Activated CD4-positive, alpha-beta T cell treated with anti-CD3 and anti-CD28 coated beads, Interleukin-2, amount 50 U/mL, for 48 hours (primary cell): ENCODE data around the gene RPS23.

ENCODE experiments used
- DNase-seq, 2 experiments: peaks; one replicate each; pipeline ENCODE4 v3.0.0-alpha.2; 2020

RPS23 gene

DNA sequence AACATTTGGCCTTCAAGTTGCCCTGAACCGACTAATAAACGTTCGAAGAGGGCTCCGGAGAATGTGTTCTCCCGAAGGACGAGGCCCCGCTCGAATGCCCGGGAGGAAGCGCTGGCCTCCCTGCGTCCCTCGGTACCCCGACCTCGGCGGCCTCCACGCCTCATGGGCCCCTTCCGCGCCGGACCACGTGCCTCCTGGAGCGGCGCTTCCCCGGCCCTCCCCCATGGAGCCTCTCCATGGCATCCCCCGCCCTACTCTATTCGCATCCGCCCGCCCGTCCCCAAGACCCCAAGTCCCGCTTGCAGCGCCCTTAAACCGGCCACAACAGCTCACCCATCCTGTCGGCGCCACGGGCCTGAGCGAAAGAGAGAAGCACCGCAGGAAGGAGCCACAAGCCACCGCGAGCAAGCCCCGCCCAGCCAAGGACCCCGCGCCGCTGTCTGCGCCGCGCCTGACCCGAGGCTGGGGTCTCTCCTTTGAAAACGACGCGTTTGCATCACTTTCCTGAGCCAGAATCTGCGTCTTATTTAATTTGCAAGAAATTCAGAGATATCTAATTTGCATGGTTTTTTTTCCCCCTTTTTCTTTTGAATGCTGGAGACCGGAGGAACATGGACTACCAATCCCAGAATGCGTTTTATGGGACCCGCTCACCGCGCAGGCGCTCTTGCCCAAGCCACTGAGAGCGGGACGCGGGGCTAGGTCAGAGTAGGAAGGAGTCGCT is at the start of gene RPS23:
Gene RPS23, minus strand, starts transcription at position 368 of the 724 bp plus-strand sequence. Its CDS starts 31 bp downstream, at position 337.
- DNase-seq, result peak; percentile 87 to 89

DNA sequence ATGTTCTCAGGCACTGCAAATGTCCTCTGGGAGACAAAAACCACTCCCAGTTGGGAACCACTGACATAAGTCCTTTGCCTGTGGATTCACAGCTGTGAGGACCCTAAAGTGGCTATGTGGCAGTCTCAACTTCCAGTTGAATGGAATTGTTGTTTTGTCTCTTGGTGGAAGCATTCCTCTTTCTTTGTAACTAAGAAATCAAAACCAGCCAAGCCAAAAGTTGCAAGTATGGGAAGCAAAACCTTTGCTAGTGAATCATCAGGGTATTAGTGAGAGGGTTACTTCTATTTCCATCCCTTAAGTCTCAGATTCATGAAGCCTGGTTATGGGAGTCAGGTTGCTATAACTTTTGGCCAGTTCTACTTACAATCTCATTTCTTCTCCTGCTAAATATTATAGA is 49.8 kb upstream of the RPS23 start:
- no peak for DNase-seq

DNA sequence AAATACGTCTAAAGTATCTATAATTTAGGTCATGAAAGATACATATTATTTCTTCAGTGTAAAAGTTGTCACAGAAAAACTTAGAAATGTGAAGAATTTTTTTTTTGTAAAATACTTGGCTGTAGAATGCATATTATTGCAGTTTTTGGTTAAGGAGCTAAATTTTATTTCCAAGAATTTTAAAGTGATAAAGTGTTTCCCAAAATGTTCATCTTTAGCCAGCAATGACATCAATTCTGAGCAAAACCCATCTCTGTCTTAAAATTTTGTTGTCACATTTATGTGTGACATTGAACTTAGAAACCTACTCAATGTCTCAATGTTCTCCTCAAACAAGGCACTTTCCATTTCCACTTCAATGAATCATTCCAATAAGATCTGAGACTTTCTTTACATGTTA is 47.8 kb upstream of the RPS23 start:
- no peak for DNase-seq

- no peak for DNase-seq
These were observed 47.0 kb upstream of the RPS23 start for GRCh38 chr5:82325155-82325554.

GRCh38 chr5:82320966-82321365 is 42.8 kb upstream of the RPS23 start:
- no peak for DNase-seq

DNA sequence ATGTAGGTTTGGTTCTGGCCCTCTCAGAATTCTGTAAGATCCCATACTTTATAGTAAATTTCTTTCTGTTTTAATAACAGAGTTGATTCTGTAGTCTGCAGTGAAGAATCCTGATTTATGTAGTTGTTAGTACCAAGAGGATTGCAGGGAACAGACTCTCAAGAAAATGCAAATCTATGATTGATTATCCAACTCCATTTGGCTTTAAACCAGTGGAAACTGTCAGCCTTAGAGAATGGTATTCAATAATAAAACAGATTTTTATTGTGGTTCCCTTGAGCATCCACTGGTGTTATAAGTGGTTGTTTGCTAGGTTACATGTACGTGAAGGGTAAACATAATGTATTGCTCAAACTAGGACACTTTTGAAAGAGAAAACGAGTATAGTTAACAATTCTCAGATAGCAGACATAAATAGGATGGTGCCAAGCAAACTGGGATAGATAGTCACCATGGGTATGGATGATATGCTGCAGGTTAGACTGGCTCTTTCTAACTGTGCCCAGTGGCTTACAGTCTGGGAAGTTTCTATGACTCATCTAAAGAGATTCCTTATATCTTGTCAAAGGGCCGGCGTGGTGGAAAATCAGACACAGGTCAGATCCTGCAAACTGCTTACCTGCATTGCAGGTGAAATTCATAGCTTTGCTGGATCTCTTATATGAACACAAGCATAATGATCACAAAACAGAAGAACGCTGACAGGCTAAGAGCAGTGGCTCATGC is 41.7 kb upstream of the RPS23 start:
- DNase-seq, result no peak

GRCh38 chr5:82319192-82319591 is 41.0 kb upstream of the RPS23 start:
- no peak for DNase-seq

DNA sequence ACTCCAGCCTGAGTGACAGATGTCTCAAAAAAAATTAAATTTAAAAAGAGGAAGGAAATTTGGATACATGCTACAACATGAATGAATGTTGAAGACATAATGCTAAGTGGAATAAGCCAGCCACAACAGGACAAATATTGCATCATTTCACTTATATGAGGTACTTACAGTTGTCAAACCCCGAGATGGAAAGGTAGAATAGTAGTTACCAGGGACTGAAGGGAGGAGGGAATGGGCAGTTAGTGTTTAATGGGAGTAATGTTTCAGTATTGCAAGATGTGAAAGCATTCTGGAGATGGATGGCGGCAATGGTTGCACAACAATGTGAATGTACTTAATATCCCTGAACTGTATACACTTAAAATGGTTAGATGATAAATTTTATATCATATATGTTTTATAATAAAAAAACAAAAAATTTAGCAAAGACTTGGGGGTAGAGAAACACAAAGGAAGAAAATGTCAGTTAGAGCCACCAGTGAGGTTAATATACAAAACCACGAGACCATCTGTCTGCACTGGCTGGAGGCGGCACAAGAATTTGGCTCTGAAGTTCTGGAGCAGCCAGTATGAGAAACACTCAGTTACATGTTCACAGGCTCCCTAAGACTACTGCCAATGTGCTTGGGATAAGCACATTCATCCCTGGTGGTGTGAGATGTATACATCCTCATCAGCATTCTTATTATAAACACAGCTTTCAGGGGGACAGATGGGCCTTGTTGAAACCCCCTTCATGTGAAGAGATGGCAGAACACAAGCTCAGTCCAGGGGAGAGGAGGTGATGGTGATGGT is 37.0 kb upstream of the RPS23 start:
- no peak for DNase-seq

DNA sequence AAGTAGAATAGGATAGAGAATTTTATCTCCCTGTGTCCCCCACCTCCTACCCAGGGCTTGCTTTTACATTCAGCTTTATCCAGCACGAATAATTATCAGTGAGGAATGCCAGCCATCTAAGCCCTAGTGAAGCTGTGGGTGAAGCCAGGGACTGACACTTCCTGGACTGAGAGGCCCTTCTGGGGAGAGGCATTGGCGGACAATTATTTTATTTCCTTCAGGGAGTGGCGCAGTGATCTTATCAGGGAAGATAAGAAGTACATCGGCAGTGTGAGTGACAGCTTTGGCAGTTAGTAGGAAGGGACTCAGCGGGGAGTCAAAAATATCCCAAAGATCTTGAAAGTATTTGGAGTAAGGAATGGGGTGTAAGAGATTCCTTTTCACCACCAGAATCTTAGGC is 34.9 kb upstream of the RPS23 start:
- DNase-seq, result no peak

GRCh38 chr5:82312373-82312856 is 34.3 kb upstream of the RPS23 start:
- DNase-seq, result peak; percentile 50 to 61

GRCh38 chr5:82309091-82309531 is 31.0 kb upstream of the RPS23 start:
- DNase-seq, result no peak

DNA sequence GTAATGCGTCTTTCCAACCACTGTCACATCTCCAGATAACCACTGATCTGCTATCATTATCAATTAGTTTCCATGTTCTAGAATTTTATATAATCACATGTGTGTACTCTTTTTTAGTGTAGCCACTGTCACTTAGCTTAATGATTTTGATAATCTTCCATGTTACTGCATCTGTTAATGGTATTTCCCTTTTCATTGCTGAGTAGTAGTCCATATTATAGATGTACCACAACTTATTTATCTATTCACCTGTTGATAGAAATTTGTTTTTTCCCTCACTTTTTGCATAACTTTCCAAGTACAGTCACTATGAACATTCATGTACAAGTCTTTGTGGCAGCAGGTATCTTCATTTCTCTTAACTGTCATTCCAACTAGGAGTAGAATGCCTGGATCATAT is 30.3 kb upstream of the RPS23 start:
- DNase-seq, result no peak

- DNase-seq, result no peak
These were observed 29.3 kb upstream of the RPS23 start for GRCh38 chr5:82307451-82307850.

DNA sequence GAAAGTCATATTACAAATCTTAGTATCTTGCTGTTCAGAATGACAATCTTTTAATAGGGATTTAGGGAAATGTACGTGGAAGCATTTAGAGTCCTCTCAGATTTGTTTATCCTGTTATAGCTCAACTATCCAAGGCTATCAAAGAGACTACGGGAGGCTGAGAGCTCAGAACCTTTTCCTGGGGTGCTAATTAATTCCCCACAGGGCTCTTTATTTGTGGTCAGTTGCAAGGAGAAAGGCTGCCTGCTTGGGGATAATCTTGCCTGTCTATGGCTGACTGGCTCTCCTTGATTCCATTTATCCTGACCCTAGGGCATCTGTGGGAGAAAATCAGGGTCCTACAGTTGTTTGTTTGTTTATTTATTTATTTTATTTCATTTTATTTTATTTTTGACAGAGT is 28.0 kb upstream of the RPS23 start:
- no peak for DNase-seq

GRCh38 chr5:82301190-82301589 is 23.0 kb upstream of the RPS23 start:
- no peak for DNase-seq

- no peak for DNase-seq
These were observed 20.5 kb upstream of the RPS23 start for GRCh38 chr5:82298668-82299067.

DNA sequence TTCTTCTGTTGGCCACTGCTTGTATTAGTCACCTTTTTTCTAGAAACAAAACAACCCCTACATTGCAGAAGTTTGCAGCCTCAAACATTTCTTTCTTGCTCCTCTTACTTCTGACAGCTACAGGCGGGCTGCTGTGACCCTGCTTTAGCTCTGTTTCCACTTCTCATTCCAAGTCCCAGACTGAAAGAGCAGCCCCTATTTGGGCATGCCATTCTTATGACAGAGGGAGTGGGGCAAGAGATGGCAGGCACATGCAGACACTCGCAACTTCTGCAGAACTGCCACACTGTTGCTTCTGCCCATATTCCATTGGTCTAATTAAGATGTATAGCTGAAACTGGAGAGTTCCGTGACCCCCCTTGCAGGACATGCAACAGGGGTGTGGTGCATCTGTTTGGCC is 19.6 kb upstream of the RPS23 start:
- DNase-seq, result no peak

- DNase-seq, result no peak
These were observed 18.8 kb upstream of the RPS23 start for GRCh38 chr5:82296929-82297328.

DNA sequence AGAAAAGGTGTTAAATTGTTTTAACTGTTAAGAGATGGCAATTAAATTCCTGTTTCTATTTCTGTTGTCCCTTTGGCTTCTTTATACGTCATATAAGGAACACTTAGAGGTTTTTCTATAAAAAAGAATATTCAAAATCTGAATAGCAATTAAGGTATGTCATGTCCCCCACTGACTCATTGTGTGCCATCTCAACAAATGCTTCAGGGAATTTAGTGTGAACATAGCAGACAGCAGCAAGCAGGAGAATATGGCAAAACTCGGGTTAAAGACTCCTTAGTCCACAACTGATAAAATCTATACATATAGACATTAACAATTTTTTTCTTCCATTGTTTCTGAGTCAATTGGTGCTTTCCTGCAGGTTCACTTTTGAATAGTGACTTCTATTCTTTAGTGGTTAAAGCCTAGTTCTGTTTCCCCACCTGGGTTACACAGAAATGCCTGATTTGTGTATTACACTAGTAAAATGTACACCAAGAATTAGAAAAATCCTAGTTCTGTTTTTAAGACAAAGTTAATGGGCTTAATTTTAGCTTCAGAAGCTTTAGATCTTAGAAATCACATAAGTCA is 17.9 kb upstream of the RPS23 start:
- no peak for DNase-seq

DNA sequence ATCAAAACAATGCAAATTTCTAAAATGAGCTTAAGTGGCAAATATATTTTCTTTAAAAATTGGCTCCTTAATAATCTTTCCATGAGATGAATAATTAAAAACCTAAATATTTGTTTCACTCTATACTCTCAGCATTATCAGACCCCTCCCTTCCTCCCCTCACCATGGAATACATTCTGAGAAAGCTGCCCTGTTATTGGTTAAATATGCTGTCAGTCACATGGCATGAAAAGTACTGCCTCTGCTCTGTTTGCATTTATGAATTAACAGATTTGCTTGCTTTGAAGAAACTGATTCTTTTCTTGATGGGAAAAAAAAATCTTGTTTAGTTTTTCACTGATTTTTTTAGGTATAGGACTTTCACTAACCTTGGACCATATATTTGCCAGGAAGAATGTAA is 17.0 kb upstream of the RPS23 start:
- DNase-seq, result no peak

DNA sequence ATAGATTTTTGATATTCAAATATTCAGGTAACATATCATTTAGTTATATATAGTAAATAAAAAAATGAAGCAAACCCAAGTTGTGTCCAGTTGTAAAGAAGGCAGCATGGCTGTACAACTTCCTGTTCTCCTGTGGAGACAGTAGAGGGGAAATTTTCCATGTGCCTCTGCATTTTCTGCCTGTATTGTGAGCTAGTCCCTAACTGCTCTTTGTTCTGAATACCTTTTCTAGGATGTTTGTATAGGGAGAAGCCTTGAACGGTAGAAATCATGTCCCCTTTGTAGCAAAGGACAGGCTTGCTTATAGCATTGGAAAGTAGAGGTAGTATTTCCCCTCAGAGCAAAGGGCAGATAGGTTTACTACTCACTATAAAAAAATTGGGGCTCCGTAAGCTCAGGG is 13.3 kb upstream of the RPS23 start:
- DNase-seq, result no peak

DNA sequence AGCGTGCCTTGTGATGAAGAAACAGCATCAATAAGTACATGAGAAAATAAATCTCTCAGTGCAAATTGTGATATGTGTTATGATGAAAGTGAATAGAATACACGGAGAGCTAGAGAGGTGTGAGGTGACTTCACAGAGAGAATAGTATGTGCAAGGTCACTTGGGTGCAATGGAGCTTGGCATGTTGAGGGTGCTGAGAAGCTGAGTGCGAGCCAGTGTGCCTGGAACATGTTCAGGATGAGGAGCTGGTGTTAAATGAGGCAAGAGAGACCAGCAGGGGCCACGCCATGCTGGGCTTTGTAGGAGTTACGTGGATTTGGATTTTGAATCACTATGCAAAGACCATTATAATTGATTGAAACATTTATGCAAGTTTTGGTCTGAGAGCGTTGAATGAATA is 12.8 kb upstream of the RPS23 start:
- DNase-seq, result no peak

DNA sequence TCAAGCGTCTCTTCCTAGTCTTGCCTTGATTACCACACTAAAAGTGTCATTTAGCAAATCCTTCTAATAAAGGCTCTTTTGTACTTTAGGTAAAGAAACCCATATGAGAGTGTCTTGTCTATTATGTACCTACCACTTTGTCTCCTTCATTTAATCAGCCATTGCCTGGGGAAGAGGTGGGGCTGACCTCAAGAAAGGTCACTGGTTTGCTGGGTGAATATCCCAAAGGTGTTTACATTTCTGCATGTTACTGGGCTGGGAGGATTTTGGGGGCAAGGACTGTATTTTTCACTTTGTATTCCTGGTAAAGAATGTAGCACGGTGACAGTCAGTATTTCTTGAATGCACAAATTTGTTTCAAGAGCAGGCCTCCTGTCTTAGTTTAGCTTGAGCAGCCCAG is 11.9 kb upstream of the RPS23 start:
- no peak for DNase-seq
